Stomach (tissue), 9 donors: Measurements from ENCODE around the gene DRICH1. TPM values are rescaled to one million over a fixed set of nuclear protein-coding genes. Genes with fewer than 3 reads are reported as not detected.

ENCODE experiments used
- DNase-seq, 2 donors: peaks; one replicate each; pipeline versions ENCODE4 v3.0.0 to v3.0.0-alpha.2; 2013 to 2019
- H3K27ac ChIP-seq, 5 donors: fragments of 200-600 bp in 4 of 5; sonication (generic) in 4 of 5; one replicate each; pipeline ENCODE4 v1.5.1; 2013 to 2019; ENCODE audit warnings: mild to moderate bottlenecking in 1 of 5, moderate library complexity in 1 of 5
- H3K27me3 ChIP-seq, 3 donors: fragments of 200-600 bp; sonication (generic); one replicate each; pipeline ENCODE4 v1.5.1; 2017 to 2019; ENCODE audit warnings: mixed run types in 1 of 3
- H3K36me3 ChIP-seq, 4 donors: fragments of 200-600 bp; sonication (generic); 1 replicate in 3 of 4; 2 replicates in 1 of 4; pipeline ENCODE4 v1.5.1; 2016 to 2019
- H3K4me1 ChIP-seq, 4 donors: fragments of 200-600 bp; sonication (generic); one replicate each; pipeline ENCODE4 v1.5.1; 2016 to 2019
- H3K4me3 ChIP-seq, 4 donors: fragments of 200-600 bp; sonication (generic) in 3 of 4; one replicate each; pipeline ENCODE4 v1.5.1; 2016 to 2019; ENCODE audit warnings: mild to moderate bottlenecking in 1 of 4
- H3K9me3 ChIP-seq, 4 donors: fragments of 200-600 bp; sonication (generic); one replicate each; pipeline ENCODE4 v1.5.1; 2016 to 2019
- EP300 ChIP-seq: sonication (generic); formaldehyde crosslinking; IDR thresholded peaks from one replicate; pipeline ENCODE4 v1.6.1; 2017; ENCODE audit warnings: antibody characterized with exemption
- POLR2A ChIP-seq, 4 donors: fragments of 450-650 bp; IDR thresholded peaks; one replicate each; pipeline ENCODE4 v1.6.1; 2016; ENCODE audit warnings: antibody characterized with exemption in 4 of 4, control low read depth in 2 of 4, mild to moderate bottlenecking in 1 of 4, moderate library complexity in 1 of 4
- POLR2AphosphoS5 ChIP-seq, 3 donors: sonication (generic); formaldehyde crosslinking; IDR thresholded peaks; one replicate each; pipeline ENCODE4 v1.6.1; 2016; ENCODE audit warnings: antibody characterized with exemption in 3 of 3
- WGBS, 5 donors: extraction: QIAGEN DNeasy Blood & Tissue Kit in 3 of 5; methylation state at CpG; one replicate each; pipeline versions ENCODE4 v1.1.5 to v1.1.7; 2013 to 2018; 5-methylcytosine and 5-hydroxymethylcytosine counted together
- intact Hi-C: fragments of 100-400 bp; cut with DNase I; formaldehyde crosslinking; loops from one replicate; pipeline ENCODE4 v1.15.1; 2023; ENCODE audit warnings: low total_unique reads
- polyA plus RNA-seq, 3 donors: library from polyadenylated mRNA; stranded (reverse); fragments of 200-250 nt; gene quantifications; one replicate each; pipeline ENCODE4 v1.2.3, GENCODE V29; 2013
- total RNA-seq, 5 donors: library from RNA; depleted of rRNA; stranded (reverse); fragments of >200 nt; gene quantifications; one replicate each; pipeline versions ENCODE4 v1.1.0 to v1.2.3, GENCODE V29; 2014 to 2016
- TF ChIP-seq, protein P1 (sequence below), 7 experiments: fragments of 450-650 bp in 4 of 7; fragments of 200-600 bp in 3 of 7; sonication (generic) in 3 of 7; IDR thresholded peaks; one replicate each; pipeline ENCODE4 v1.5.1; 2016 to 2019; ENCODE audit warnings: antibody characterized with exemption in 7 of 7, control low read depth in 2 of 7, mild to moderate bottlenecking in 1 of 7
- donor health status: healthy with polysubstance abuse.
- donor health status: Bipolar disorder and iron deficiency.
- donor health status: healthy.

DRICH1 gene
- total and polyA plus RNA-seq, 8 donors: 0.28 to 49.0 (median 0.93) TPM; not detected in 4

DNA sequence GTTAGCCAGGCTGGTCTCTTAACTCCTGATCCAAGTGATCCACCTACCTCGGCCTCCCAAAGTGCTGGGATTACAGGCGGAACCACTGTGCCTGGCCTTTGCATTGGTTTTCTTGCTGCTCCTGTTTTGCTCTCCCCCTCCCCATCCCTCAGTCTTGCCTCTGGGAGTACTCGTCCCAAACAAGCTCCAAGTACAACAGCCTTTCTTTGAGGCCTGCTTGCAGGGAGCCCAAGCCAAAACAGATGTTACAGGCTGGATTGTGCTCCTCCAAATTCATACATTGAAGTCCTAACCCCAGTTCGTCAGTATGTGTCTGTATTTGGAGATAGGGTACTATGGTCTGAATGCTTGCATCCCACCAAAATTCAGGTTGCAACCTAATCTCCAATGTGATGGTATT is 60.6 kb downstream of the DRICH1 start:
- no peak overlapping the region for H3K27ac ChIP-seq
- peaks cover 0 to 11% (median 10%) of the 10 kb centered on the region in 3 donors for H3K27me3 ChIP-seq
- H3K4me3 ChIP-seq: no peak overlapping the region
- TF ChIP-seq, protein P1, sequence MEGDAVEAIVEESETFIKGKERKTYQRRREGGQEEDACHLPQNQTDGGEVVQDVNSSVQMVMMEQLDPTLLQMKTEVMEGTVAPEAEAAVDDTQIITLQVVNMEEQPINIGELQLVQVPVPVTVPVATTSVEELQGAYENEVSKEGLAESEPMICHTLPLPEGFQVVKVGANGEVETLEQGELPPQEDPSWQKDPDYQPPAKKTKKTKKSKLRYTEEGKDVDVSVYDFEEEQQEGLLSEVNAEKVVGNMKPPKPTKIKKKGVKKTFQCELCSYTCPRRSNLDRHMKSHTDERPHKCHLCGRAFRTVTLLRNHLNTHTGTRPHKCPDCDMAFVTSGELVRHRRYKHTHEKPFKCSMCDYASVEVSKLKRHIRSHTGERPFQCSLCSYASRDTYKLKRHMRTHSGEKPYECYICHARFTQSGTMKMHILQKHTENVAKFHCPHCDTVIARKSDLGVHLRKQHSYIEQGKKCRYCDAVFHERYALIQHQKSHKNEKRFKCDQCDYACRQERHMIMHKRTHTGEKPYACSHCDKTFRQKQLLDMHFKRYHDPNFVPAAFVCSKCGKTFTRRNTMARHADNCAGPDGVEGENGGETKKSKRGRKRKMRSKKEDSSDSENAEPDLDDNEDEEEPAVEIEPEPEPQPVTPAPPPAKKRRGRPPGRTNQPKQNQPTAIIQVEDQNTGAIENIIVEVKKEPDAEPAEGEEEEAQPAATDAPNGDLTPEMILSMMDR (IDR thresholded peaks at IDR 0.05): no peak
- TF ChIP-seq POLR2A (IDR thresholded peaks at IDR 0.05) (no peak), EP300 (no peak), POLR2AphosphoS5 (IDR thresholded peaks at IDR 0.05) (no peak)
- H3K9me3 ChIP-seq: no peaks in the 10 kb centered on the region
- intact Hi-C loops: no loop called here
- no peaks in the 10 kb centered on the region for H3K36me3 ChIP-seq
- DNase-seq: no peak
- whole genome bisulfite sequencing, 5 donors: 82 to 90% (median 86%) methylated on average over 4 of the region's 4 CpGs
- peaks cover 2 to 4% (median 3%) of the 10 kb centered on the region in 4 donors for H3K4me1 ChIP-seq

DNA sequence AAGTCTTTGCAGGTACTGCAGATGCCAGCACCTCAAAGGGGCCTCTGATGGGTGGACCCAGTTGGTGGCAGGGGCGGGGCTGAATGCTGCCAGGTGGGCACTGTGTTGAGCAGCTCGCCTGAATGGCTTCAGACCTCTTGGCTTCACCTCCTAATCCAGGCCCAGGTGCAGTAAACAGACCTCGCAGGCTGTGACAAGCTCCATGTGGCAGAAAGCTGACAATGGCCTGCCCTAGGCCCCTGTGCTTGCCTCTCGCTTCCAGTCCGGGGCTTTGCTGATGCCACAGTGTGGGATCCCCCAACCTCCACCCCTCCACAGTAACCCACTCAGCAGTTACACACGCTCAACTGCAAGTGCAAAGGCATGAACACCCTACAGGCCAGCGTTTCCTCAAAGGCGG is 61.4 kb downstream of the DRICH1 start:
- DNase-seq: no peak
- H3K4me3 ChIP-seq: no peak overlapping the region
- intact Hi-C loops: no loop called here
- no peak overlapping the region for H3K27ac ChIP-seq
- TF ChIP-seq POLR2A (IDR thresholded peaks at IDR 0.05): no peak
- no peak for TF ChIP-seq POLR2AphosphoS5 (IDR thresholded peaks at IDR 0.05)
- TF ChIP-seq, protein P1 (IDR thresholded peaks at IDR 0.05): no peak
- no peak for TF ChIP-seq EP300
- peaks cover 0 to 19% (median 18%) of the 10 kb centered on the region in 3 donors for H3K27me3 ChIP-seq
- no peaks in the 10 kb centered on the region for H3K9me3 ChIP-seq
- peaks cover 10 to 12% (median 11%) of the 10 kb centered on the region in 4 donors for H3K4me1 ChIP-seq
- H3K36me3 ChIP-seq: no peaks in the 10 kb centered on the region
- 75 to 87% (median 83%) methylated on average over 5 to 8 of the region's 8 CpGs for WGBS, 5 donors

DNA sequence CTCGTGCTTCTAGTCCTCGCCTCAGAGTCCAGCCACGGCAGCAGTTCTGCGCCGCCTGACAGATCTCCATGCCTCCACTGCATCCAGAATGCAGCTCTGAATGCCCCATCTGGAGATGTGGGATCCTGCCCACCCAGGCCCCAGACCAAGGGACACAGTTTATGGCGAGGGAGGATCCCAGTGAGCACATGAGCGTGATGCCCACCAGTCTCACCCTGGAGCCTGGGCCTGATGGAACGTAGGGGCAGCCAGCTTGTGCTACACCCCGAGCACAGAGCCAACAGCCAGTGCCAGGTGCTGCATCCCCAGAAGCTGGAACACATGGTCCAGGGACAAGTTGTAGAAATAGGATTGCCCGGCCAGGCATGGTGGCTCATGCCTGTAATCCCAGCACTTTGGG is 62.4 kb downstream of the DRICH1 start:
- intact Hi-C loops: no loop called here
- WGBS, 5 donors: 91 to 95% (median 93%) methylated on average over 10 of the region's 10 CpGs
- DNase-seq: no peak
- TF ChIP-seq POLR2AphosphoS5 (IDR thresholded peaks at IDR 0.05) (no peak), EP300 (no peak), POLR2A (IDR thresholded peaks at IDR 0.05) (no peak)
- TF ChIP-seq, protein P1 (IDR thresholded peaks at IDR 0.05): no peak
- no peak overlapping the region for H3K4me3 ChIP-seq
- H3K27ac ChIP-seq: no peak overlapping the region
- H3K27me3 ChIP-seq: peaks cover 0 to 28% (median 23%) of the 10 kb centered on the region in 3 donors
- no peaks in the 10 kb centered on the region for H3K9me3 ChIP-seq
- peaks cover 15 to 18% (median 16%) of the 10 kb centered on the region in 4 donors for H3K4me1 ChIP-seq
- no peaks in the 10 kb centered on the region for H3K36me3 ChIP-seq

GRCh38 chr22:23569291-23569690 is 62.8 kb downstream of the DRICH1 start:
- Histone ChIP-seq H3K9me3 (no peaks in the 10 kb centered on the region), H3K27ac (no peak overlapping the region), H3K36me3 (no peaks in the 10 kb centered on the region), H3K4me3 (no peak overlapping the region), H3K4me1 (peaks cover 15 to 18% (median 16%) of the 10 kb centered on the region in 4 donors), H3K27me3 (peaks cover 0 to 32% (median 26%) of the 10 kb centered on the region in 3 donors)
- intact Hi-C loops: no loop called here
- TF ChIP-seq POLR2A (IDR thresholded peaks at IDR 0.05): no peak
- no peak for TF ChIP-seq POLR2AphosphoS5 (IDR thresholded peaks at IDR 0.05)
- TF ChIP-seq EP300: no peak
- TF ChIP-seq, protein P1 (IDR thresholded peaks at IDR 0.05): no peak
- no peak for DNase-seq
- 75 to 88% (median 81%) methylated on average over 6 to 8 of the region's 8 CpGs for WGBS, 5 donors
